Daoy (cell line): Measurements from ENCODE around the gene C16orf90. TPM values are rescaled to one million over a fixed set of nuclear protein-coding genes. Genes with fewer than 3 reads are reported as not detected.
"Not testable (repeated sequence)": the region's sequence is repeated elsewhere in the genome, so short reads cannot be mapped to it uniquely, and the experiment has no call there.

ENCODE experiments used
- DNase-seq: peaks from one replicate; pipeline ENCODE4 v3.0.0-alpha.2; 2015; ENCODE audit warnings: low read depth
- total RNA-seq: library from RNA; depleted of rRNA; stranded (reverse); fragments of >200 nt; shearing (Covaris generic); gene quantifications from 2 replicates; pipeline ENCODE4 v1.2.3, GENCODE V29; 2014

C16orf90 gene
- total RNA-seq, 1 experiment from 2014 or later = not detected

DNA sequence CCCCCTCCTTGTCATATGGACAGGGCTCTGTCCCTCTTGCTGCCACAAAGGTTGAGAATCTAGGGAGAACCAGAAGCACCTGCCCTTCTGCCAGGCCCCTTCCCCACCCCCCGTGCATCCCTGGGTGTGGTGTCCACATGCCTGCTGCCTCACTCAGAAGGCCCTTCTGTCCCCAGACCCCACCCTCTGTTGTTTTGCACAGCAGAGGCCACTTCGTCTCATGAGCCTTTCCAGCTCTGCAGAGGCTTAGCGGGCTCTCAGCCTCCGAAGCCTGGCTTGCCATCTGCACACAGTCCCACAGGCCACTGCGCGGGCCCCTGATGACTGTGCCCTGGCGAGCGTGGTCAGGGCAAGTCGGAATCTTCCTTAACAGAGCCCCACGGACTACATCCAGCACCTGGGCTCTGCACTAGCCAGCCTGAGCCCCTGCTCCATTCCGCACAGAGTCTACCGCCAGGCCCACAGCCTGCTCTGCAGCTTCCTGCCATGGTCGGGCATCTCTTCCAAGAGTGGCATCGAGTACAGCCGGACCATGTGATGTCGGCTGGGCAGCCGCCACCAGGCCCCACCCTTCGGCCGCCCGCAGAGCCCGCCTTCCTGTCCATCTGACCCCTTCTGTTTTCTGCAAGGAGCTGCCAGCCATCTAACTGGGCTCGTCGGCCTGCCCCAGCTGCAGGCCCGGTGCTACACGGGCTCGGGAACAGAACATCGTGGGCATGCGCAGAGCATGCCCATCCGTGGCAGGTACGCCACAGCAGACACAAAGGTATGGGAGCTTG lies 10.8 kb downstream of the C16orf90 start:
- DNase-seq = no peak

DNA sequence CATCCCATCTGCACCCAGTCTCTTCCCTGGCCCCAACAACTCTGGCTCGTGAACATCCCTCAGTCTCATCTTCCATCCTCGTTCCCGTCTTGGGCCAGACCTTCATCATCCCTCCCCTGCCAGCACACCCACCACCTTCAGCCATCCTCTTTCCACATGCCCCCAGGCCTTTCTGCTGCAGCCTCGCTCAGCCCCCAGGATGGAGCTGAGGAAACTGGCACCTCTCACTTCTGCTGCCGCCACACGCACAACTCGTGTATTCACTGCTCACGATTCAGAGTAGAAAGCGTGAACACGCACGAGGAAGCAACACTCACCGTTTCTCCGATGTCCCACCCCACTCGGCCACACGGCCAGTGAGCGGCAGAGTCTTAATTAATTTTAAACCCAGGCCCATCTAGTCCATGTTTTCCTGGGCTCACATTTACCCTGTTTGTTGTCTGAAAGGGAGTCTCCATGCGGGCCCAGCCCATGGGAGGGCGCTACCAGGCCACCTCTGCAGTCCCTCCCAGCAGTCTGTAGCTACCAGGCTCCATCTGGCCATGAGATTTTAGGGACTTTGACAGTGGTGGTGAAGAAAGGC lies 12.5 kb downstream of the C16orf90 start:
- DNase-seq = no peak

DNA sequence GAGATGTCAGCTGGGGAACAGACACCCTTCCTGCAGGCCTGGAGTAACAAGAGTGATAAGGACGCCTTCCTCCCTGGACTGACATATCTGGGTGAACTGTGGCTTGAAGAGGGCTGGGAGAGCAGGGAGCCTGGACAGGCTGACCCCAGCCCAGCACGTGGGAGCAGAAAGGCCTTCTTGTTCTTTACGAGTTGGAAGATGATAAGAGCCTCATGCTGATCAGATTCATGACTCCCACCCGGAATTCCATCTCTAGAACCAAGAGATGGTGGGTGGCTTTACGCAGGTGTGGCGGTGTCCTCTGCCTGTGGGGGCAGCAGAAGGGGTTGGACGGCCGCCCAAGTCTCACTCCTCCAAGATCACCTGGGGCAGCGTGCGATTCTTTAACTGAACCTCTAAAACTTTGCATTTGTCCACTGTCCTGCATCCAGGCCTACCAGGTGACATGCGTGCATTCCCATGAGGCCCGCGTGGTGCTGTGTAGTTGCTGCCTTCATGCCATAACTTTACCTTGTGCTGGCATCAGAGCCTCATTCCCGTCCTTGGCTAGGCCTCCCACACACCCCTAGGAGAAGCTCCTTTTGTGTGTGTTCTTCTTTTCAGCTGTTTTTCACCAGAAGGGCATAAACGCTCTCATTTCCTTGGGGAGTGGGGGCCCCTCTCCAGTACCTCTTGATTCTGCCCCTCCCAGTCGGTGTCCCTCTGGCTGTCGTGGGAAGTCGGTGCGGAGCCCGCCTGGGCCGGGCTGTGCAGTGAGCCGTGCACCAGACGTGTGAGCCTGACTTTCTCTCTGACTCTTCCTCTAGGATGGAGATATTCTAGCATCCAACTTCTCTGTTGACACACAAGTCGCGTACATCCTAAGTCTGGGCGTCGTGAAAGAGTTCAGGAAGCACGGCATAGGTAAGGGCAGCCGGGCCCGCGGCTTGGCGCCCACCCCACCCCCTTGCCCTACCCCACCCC lies 13.3 kb downstream of the C16orf90 start:
- DNase-seq = no peak

DNA sequence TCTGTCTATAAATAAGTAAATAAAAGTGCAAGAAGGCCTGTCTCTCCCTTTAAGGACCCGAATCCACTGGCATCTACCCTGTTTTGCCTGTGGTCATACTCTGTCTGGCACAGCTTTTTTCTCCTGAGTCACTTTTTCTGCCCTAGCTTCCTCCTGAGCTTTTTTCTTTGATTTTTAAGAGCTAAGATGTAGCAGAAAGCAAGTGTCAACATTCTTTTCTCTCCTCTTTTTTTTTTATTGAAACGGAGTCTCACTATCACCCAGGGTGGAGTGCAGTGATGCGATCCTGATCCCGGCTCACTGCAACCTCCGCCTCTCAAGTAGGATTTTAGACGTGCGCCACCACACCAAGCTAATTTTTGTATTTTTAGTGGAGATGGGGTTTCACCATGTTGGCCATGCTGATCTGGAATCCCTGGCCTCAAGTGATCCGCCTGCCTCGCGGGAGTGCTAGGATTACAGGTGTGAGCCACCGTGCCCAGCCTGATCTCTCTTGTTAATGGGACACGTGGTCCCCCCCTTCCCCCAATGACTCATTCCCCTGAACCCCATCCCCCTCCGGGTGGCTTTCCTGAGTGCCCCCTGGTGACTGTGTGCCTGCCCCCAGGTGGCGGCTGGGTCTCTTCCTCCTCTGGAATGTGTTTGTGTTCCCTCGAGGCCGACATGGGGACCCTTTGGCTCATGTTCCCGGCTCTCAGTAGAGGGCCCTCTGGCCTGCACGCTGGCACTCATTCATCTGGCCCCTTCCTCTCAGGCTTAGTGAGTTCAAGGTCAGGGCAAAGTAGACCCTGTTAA lies 14.2 kb downstream of the C16orf90 start:
- peak; percentile 29 for DNase-seq

GRCh38 chr16:3479654-3480216 lies 15.6 kb downstream of the C16orf90 start:
- DNase-seq = no peak

- no peak for DNase-seq
Observed at GRCh38 chr16:3478242-3478925, 16.9 kb downstream of the C16orf90 start.

DNA sequence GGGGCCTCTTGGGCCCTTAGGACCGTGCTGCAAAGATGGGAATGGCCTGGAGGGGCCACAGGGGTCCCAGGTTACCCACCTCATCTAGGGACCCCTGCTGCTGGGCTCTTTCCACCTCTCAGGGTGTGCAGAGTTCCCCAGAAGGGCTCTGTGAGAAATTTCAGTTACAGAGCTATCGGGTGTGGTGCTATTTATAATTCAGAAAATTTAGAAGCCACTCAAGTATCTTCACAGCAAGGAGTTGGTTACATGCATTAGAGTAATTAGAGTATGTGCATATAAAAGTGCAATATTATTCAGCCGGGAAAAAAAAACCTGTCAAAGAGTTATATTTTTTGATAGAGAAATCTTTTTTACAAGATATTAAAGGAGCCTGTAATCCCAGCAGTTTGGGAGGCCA lies 18.9 kb downstream of the C16orf90 start:
- DNase-seq = no peak

DNA sequence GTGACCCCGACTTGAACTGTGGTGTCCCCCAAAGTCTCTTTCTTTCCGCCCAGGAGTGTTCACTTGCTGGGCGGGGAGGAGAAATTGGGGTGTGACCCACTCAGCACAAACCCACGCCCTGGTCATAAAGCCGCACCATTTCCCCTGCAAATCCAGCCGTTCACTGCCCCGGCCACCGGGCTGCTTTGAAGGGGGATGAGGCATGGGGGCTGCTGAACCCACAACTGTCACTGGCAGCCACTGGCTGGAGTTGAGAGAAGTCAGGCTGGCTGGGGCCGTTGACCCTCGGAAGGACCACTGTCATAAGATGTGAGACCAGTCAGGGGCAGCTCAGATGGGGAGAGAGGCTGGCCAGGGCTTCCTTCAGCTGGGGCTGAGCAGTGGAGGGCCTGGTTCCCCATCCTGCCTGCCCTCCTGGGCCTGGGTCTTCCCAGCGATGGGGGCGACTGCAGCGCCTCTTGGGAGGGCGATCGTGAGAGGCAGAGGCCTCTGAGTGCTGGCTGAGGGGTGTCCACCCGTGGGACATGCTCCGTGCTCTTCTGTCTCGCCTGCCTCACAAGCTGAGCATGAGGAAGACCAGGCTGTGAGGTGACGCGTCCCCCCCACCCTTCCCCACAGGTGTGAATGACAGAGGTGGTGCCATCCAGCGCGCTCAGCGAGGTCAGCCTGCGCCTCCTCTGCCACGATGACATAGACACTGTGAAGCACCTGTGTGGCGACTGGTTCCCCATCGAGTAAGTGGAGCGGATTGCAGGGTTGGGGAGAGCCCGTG lies 19.5 kb downstream of the C16orf90 start:
- DNase-seq = no peak

- not testable (repeated sequence) for DNase-seq
Observed at GRCh38 chr16:3474870-3475269, 20.4 kb downstream of the C16orf90 start.

GRCh38 chr16:3474136-3474779 lies 21.0 kb downstream of the C16orf90 start:
- DNase-seq = no peak

- not testable (repeated sequence) for DNase-seq
Observed at GRCh38 chr16:3473596-3473943, 21.7 kb downstream of the C16orf90 start.

DNA sequence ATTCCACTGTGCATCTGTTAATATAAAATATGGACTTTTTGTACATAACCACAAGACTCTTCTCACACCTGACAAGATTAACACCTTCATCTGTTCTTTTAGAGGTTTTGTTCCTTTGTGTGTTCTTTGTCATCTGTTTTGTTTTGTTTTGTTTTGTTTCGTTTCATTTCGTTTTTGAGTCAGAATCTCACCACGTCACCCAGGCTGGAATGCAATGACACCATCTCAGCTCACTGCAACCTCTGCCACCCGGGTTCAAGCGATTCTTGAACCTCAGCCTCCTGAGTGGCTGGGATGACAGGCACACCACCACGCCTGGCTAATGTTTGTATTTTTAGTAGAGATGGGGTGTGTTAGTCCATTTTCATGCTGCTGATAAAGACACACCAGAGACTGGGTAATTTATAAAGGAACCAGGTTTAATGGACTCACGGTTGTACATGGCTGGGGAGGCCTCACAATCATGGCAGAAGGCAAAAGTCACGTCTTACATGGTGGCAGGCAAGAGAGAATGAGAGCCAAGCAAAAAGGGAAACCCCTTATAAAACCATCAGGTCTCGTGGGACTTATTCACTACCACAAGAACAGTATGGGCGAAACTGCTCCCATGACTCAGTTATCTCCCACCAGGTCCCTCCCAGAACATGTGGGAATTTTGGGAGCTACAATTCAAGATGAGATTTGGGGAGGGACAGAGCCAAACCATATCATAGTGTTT lies 22.3 kb downstream of the C16orf90 start:
- no peak for DNase-seq

DNA sequence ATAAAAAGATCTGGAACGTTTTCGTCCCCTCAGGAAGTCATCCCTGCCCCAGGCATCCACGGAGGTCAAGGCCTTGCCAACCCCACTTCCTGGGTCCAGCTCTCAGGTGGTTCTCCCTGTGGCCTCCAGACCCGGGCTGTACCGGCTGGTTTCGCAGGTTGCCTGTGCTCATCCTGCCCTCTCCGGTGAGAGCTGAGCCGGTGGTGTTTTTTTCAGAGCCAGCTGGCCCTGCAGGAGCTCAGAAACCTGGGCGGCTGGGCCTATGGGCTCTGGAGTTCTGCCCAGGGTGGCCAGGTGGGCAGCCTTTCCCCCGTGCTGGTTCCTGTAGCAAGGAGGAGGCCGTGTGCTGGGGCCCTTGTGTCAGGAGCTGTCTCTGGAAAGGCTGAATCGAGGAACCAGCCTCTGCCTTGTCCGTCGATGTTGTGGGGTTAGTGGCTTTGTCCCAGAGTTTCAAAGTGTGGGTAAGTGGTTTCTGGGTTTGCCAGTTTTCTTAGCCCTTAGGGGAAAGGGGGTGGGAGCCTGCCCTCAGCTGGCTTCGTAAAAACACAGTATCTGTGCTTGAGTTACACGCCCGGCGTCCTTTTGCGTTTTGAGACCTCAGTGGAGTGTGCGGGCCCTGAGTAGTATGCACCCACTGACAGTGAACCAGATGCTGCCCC lies 23.6 kb downstream of the C16orf90 start:
- no peak for DNase-seq

DNA sequence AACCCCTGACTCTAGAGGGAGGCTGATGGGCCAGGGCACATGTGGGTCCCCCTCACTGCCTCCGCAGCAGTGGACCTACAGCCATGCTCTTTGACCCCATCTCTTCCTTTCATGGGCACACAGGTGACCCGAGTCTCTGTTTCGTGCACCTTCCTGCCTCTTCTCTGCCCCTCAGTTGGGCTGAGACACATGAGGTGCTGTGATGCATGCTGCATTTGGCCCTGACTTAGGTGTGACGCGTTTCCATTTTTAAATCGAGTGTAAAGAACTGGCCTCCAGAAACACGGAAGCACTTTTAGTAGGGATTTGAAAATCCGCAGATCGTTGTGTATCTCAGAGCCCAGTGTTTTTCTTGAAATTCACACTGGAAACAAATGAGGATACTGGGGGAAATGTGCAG lies 24.6 kb downstream of the C16orf90 start:
- no peak for DNase-seq

DNA sequence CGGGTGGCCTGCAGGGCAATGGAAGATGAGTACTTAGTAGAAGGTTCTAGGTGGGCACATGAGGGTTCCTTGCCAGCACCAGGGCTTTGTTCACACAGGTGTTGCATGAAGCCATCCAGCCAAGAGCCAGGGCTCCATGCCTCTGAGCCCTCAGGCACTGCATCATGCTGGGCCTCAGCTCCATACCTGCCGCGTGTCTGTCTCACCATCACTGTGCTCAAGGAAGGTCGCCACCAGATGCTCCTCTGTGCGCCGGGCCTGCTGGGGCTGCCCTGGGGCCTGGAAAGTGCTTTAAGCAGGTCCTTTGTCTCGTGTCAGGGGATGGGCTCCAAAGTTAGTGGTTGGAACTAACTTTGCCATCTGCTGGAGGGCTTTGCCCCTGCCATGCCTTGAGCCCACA lies 25.6 kb downstream of the C16orf90 start:
- DNase-seq = no peak

GRCh38 chr16:3468501-3468900 lies 26.8 kb downstream of the C16orf90 start:
- DNase-seq = no peak

DNA sequence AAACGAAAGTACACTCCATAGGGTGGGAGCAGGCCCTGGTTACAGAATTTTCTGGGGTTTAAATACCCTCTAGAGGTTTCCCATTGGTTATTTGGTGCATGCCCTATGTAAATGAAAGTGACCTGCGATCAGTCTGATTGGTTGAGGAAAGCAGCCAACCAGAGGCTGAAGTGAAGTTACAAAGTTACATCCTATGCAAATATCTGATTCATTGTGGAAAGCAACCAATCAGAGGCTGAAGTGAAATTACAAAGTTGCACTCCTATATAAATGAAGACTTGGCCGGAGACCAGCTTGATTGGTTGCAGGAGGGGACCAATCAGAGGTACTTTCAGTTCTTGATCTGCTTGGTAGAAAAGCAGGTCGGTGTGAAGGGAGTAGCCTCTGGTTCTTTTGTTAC lies 27.4 kb downstream of the C16orf90 start:
- DNase-seq = no peak

DNA sequence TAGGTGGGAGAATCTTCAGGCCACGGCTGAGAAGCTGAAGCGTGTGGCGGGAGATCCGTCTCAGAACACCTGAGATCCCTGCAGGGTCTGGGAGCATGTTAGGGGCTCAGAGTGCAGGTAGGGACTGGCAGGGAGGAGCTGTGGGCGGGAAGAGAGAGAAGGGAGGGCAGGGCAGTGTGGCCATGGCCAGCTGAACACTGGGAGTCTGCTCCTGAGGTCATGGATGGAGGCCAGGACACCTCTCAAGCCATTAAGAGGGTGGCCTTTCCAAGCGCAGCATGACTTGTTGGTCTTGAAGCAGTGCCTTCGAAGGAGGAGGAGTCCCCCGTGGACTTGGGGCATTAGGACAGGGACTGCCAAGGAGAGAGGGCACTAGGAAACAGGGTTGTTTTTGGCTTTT lies 28.1 kb downstream of the C16orf90 start:
- DNase-seq = no peak
